ENCODE results near the gene NTM.

Gene NTM

DNA sequence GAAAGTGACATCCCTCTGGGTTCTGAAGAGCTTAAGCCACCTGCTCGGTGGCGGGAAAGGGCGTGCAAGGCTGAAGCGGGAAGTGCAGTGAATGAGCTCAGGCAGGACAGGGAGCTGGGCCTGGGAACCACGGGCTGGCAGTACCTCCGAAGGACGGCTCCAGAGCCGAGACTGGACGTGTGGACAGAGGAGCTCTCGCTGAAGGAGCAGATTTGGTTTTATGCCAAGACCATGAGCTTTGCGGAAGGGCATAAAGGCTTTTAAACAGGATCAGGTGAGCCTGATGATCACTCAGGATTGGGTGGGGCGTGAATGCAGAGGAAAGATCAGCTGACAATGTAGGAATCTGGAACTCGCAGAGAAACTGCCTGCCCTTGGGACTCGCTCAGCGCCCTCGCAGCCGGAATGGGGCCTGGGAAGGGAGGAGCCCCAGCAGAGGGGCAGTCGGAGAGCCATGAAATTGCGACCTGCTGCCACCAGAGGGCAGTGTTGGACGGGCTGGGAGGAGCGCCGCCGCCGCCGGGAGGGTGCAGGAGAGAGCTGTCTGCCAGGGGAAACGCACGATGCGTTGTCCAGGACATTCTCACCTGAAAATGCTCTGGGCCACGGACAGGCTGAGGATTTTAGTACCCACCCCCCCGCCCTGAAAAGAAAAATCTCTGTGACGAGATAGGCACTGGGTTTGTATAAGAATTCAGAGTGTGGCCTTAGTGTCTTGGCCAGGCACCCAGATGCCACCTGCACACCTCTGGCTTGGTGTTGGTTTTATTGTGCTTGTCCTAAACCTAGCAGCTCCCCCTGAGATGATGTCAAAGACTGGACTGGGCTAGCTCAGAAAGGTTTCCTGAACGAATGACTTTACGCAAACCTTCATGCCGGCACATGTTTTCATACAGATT lies 324.4 kb downstream of the NTM start:
- no peak overlapping the region for H3K4me3 Mint-ChIP-seq
- H3K9me3 Mint-ChIP-seq, result no peaks in the 10 kb centered on the region
- ATAC-seq, result no peak
- no peaks in the 10 kb centered on the region for H3K36me3 Mint-ChIP-seq (ENCODE audit: low read depth)
- DNase-seq, result peak; percentile 75
- no peak overlapping the region for H3K27ac Mint-ChIP-seq
- peaks cover 36% of the 10 kb centered on the region for H3K27me3 Mint-ChIP-seq
- peaks cover 2% of the 10 kb centered on the region for H3K4me1 Mint-ChIP-seq

GRCh38 chr11:131695889-131696429 lies 325.5 kb downstream of the NTM start:
- Mint-ChIP-seq H3K27me3 (peaks cover 30% of the 10 kb centered on the region), H3K9me3 (no peaks in the 10 kb centered on the region), H3K4me3 (no peak overlapping the region), H3K36me3 (ENCODE audit: low read depth) (no peaks in the 10 kb centered on the region), H3K4me1 (peaks cover 2% of the 10 kb centered on the region), H3K27ac (no peak overlapping the region)
- DNase-seq (no peak), ATAC-seq (no peak)

GRCh38 chr11:131696690-131697089 lies 326.3 kb downstream of the NTM start:
- no peak overlapping the region for H3K4me3 Mint-ChIP-seq
- H3K9me3 Mint-ChIP-seq, result no peaks in the 10 kb centered on the region
- H3K36me3 Mint-ChIP-seq (ENCODE audit: low read depth), result no peaks in the 10 kb centered on the region
- H3K27ac Mint-ChIP-seq, result no peak overlapping the region
- H3K4me1 Mint-ChIP-seq, result peaks cover 2% of the 10 kb centered on the region
- H3K27me3 Mint-ChIP-seq, result peaks cover 30% of the 10 kb centered on the region
- ATAC-seq (no peak), DNase-seq (no peak)

- H3K36me3 Mint-ChIP-seq (ENCODE audit: low read depth), result no peaks in the 10 kb centered on the region
- no peak overlapping the region for H3K27ac Mint-ChIP-seq
- no peaks in the 10 kb centered on the region for H3K27me3 Mint-ChIP-seq
- H3K9me3 Mint-ChIP-seq, result peaks cover 22% of the 10 kb centered on the region
- no peak overlapping the region for H3K4me3 Mint-ChIP-seq
- H3K4me1 Mint-ChIP-seq, result no peaks in the 10 kb centered on the region
- no peak for ATAC-seq
- DNase-seq, result no peak
Observed at GRCh38 chr11:131703311-131703710, 332.9 kb downstream of the NTM start.

GRCh38 chr11:131704682-131705081 lies 334.3 kb downstream of the NTM start:
- Mint-ChIP-seq H3K4me1 (no peaks in the 10 kb centered on the region), H3K27ac (no peak overlapping the region), H3K36me3 (ENCODE audit: low read depth) (no peaks in the 10 kb centered on the region), H3K27me3 (no peaks in the 10 kb centered on the region), H3K9me3 (peaks cover 28% of the 10 kb centered on the region), H3K4me3 (no peak overlapping the region)
- no peak for ATAC-seq
- DNase-seq, result no peak

- Mint-ChIP-seq H3K27me3 (no peaks in the 10 kb centered on the region), H3K27ac (no peak overlapping the region), H3K36me3 (ENCODE audit: low read depth) (no peaks in the 10 kb centered on the region), H3K9me3 (peaks cover 30% of the 10 kb centered on the region), H3K4me3 (no peak overlapping the region), H3K4me1 (no peaks in the 10 kb centered on the region)
- ATAC-seq (no peak), DNase-seq (no peak)
Observed at GRCh38 chr11:131710511-131710910, 340.1 kb downstream of the NTM start.

DNA sequence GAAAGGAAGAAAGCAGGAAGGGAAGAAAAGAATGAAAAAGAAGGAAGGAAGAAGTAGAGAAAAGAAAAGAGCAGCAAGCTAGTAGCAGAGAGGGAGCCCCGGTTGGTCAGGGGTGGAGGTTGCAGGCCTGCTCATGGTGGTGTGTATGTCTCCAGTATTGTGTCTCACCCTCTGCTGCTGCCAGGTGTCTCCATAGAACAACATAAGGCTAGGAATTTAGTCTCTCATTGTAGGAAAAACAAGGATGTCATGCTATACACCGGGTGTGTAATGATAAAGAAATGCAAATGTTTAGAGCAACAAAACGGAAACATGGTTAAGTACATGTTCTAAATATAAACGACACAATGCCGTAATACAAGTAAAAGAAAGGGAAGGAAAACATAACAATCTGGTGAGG lies 342.5 kb downstream of the NTM start:
- H3K4me1 Mint-ChIP-seq, result no peaks in the 10 kb centered on the region
- H3K9me3 Mint-ChIP-seq, result peaks cover 24% of the 10 kb centered on the region
- H3K36me3 Mint-ChIP-seq (ENCODE audit: low read depth), result no peaks in the 10 kb centered on the region
- peaks cover 2% of the 10 kb centered on the region for H3K27me3 Mint-ChIP-seq
- ATAC-seq (no peak), DNase-seq (no peak)
- no peak overlapping the region for H3K27ac Mint-ChIP-seq
- no peak overlapping the region for H3K4me3 Mint-ChIP-seq

DNA sequence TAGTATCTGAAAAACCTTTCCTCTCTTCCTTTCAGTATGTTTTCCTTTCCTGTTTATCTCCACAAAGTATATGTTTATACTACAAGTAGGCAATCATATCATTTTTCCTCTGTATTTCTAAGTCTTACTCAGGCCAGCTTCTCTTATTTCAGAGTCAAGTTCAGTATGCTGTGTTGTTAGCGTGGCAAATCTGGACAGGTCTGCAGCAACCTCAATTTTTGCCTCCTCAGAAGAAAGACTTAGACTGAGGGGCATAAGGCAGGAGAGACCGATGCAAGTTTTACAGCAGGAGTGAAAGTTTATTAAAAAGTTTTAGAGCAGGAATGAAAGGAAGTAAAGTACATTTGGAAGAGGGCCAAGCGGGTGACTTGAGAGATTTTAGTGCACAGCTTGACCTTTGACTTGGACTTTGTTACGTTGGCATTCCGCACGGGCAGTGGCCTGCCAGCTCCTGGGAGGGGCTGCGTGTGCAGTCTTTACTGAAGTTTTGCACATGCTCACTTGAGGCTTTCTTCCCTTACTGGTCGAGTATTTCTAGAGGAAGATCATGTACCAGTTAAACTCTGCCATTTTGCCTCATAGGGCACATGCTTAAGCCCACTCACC lies 343.2 kb downstream of the NTM start:
- H3K4me1 Mint-ChIP-seq, result no peaks in the 10 kb centered on the region
- DNase-seq (no peak), ATAC-seq (no peak)
- no peak overlapping the region for H3K4me3 Mint-ChIP-seq
- peaks cover 24% of the 10 kb centered on the region for H3K9me3 Mint-ChIP-seq
- H3K36me3 Mint-ChIP-seq (ENCODE audit: low read depth), result no peaks in the 10 kb centered on the region
- no peak overlapping the region for H3K27ac Mint-ChIP-seq
- peaks cover 2% of the 10 kb centered on the region for H3K27me3 Mint-ChIP-seq

GRCh38 chr11:131717616-131718015 lies 347.2 kb downstream of the NTM start:
- no peak overlapping the region for H3K27ac Mint-ChIP-seq
- peaks cover 16% of the 10 kb centered on the region for H3K9me3 Mint-ChIP-seq
- no peak for ATAC-seq
- no peaks in the 10 kb centered on the region for H3K36me3 Mint-ChIP-seq (ENCODE audit: low read depth)
- H3K4me1 Mint-ChIP-seq, result no peaks in the 10 kb centered on the region
- no peak overlapping the region for H3K4me3 Mint-ChIP-seq
- DNase-seq, result no peak
- peaks cover 2% of the 10 kb centered on the region for H3K27me3 Mint-ChIP-seq

DNA sequence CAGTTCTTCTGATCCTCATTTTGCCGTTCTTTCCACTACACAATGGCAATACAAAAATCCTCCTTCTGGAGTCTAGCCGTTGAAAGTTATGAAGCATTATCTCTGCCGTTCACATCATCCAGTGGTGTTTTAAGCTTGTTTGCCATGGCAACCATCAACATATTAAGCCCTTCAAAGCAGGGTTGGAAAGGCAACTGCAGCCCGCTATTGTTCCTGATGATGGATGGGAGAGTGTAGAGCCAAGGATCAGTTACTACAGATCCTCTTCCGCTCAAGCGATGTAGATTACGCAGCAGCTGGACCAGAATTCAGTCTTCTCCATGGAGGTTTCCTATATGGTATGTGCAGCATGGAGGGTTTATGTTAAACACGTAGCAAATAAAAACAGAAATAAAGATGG lies 352.7 kb downstream of the NTM start:
- DNase-seq, result no peak
- H3K27ac Mint-ChIP-seq, result no peak overlapping the region
- no peaks in the 10 kb centered on the region for H3K9me3 Mint-ChIP-seq
- H3K36me3 Mint-ChIP-seq (ENCODE audit: low read depth), result no peaks in the 10 kb centered on the region
- no peaks in the 10 kb centered on the region for H3K27me3 Mint-ChIP-seq
- H3K4me1 Mint-ChIP-seq, result no peaks in the 10 kb centered on the region
- no peak overlapping the region for H3K4me3 Mint-ChIP-seq
- no peak for ATAC-seq

DNA sequence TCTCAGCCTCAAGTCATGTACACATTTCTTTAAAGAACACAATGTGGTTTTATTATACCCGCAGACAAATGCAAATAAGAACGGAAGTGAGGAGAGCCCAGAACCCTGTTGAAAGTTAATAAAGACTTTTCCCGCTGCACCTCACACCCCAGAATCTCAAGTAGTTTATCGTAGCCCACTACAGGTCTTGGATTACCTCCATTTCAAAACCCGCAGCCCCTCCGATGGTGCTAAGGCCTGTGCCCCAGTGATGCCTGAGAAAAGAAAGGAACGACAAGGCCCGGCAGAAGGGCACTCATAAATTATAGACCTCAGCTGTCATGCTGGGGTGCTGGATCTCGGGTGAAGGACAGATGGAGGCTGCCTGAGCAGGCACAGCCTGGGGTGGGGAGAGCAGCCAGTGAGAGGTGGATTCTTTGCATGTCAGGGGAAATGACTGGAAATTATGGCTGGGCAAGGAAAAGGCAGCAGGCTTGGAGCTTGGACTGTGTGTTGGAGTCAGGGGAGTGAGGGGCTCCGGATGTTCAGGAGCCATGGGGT lies 354.1 kb downstream of the NTM start:
- Mint-ChIP-seq H3K4me3 (no peak overlapping the region), H3K9me3 (no peaks in the 10 kb centered on the region), H3K36me3 (ENCODE audit: low read depth) (no peaks in the 10 kb centered on the region), H3K27me3 (no peaks in the 10 kb centered on the region), H3K27ac (no peak overlapping the region), H3K4me1 (no peaks in the 10 kb centered on the region)
- ATAC-seq (no peak), DNase-seq (no peak)

DNA sequence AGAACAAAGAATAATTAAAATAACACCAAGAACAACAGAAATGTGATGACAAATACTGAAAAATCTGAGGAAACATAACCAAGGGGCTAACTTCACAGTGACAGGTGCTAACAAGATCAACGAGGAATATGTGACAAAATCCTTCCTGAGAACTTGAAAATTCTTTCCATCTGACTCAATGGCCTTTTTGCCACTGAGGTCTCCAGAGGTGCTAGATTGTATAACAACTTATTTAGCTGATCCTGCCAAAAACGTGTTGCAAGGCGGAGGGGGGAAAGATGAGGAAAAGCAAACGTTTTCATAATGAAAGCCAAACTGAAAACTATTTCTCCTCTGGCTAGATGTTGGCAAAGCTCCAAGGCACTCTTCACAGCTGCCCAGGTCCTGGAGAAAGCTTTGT lies 364.5 kb downstream of the NTM start:
- no peaks in the 10 kb centered on the region for H3K4me1 Mint-ChIP-seq
- no peak overlapping the region for H3K4me3 Mint-ChIP-seq
- DNase-seq, result no peak
- H3K27me3 Mint-ChIP-seq, result peaks cover 8% of the 10 kb centered on the region
- no peaks in the 10 kb centered on the region for H3K36me3 Mint-ChIP-seq (ENCODE audit: low read depth)
- no peaks in the 10 kb centered on the region for H3K9me3 Mint-ChIP-seq
- ATAC-seq, result no peak
- no peak overlapping the region for H3K27ac Mint-ChIP-seq

- Mint-ChIP-seq H3K27ac (no peak overlapping the region), H3K36me3 (ENCODE audit: low read depth) (no peaks in the 10 kb centered on the region), H3K4me1 (no peaks in the 10 kb centered on the region), H3K27me3 (peaks cover 10% of the 10 kb centered on the region), H3K4me3 (no peak overlapping the region), H3K9me3 (no peaks in the 10 kb centered on the region)
- ATAC-seq (no peak), DNase-seq (no peak)
Observed at GRCh38 chr11:131737357-131737756, 366.9 kb downstream of the NTM start.

- H3K27me3 Mint-ChIP-seq, result peaks cover 8% of the 10 kb centered on the region
- no peak overlapping the region for H3K27ac Mint-ChIP-seq
- no peaks in the 10 kb centered on the region for H3K9me3 Mint-ChIP-seq
Observed at GRCh38 chr11:131739243-131739882, 368.9 kb downstream of the NTM start.

More at GRCh38 chr11:131739243-131739882, 368.9 kb downstream of the NTM start:
- no peak overlapping the region for H3K4me3 Mint-ChIP-seq
- DNase-seq (no peak), ATAC-seq (no peak)
- no peaks in the 10 kb centered on the region for H3K36me3 Mint-ChIP-seq (ENCODE audit: low read depth)
- no peaks in the 10 kb centered on the region for H3K4me1 Mint-ChIP-seq

All from activated naive CD8-positive, alpha-beta T cell treated with anti-CD3 and anti-CD28 coated beads, Interleukin-2, amount 50 U/mL, for 24 hours (primary cell).